Measurements from ENCODE around the gene SETD1A. TPM values are rescaled to one million over a fixed set of nuclear protein-coding genes. Genes with fewer than 3 reads are reported as not detected.

Gene SETD1A
- total RNA-seq, 1 donor from 2014 or later: 33.4 TPM

GRCh38 chr16:30967795-30968194 is 10.2 kb downstream of the SETD1A start:
- TF ChIP-seq CTCF (conservative IDR thresholded peaks at IDR 0.05): no peak
- DNase-seq (ENCODE audit: low read depth, low spot score): no peak
- H3K27ac Mint-ChIP-seq (ENCODE audit: unreplicated experiment): no peak overlapping the region
- no peaks in the 10 kb centered on the region for H3K27me3 Mint-ChIP-seq (ENCODE audit: low read depth)
- H3K4me3 Mint-ChIP-seq: no peak overlapping the region
- no peaks in the 10 kb centered on the region for H3K9me3 Mint-ChIP-seq
- no peaks in the 10 kb centered on the region for H3K4me1 Mint-ChIP-seq
- peaks cover 19% of the 10 kb centered on the region for H3K36me3 Mint-ChIP-seq (ENCODE audit: low read depth)

GRCh38 chr16:30969246-30969842 is 11.8 kb downstream of the SETD1A start:
- Mint-ChIP-seq H3K4me3 (no peak overlapping the region), H3K27me3 (ENCODE audit: low read depth) (no peaks in the 10 kb centered on the region), H3K27ac (ENCODE audit: unreplicated experiment) (no peak overlapping the region), H3K4me1 (no peaks in the 10 kb centered on the region), H3K9me3 (no peaks in the 10 kb centered on the region), H3K36me3 (ENCODE audit: low read depth) (peaks cover 19% of the 10 kb centered on the region)
- no peak for DNase-seq (ENCODE audit: low read depth, low spot score)
- no peak for TF ChIP-seq CTCF (conservative IDR thresholded peaks at IDR 0.05)

GRCh38 chr16:30971298-30971697 is 13.7 kb downstream of the SETD1A start:
- Mint-ChIP-seq H3K4me3 (no peak overlapping the region), H3K27me3 (ENCODE audit: low read depth) (no peaks in the 10 kb centered on the region), H3K36me3 (ENCODE audit: low read depth) (peaks cover 20% of the 10 kb centered on the region), H3K9me3 (no peaks in the 10 kb centered on the region), H3K27ac (ENCODE audit: unreplicated experiment) (no peak overlapping the region), H3K4me1 (no peaks in the 10 kb centered on the region)
- no peak for DNase-seq (ENCODE audit: low read depth, low spot score)
- TF ChIP-seq CTCF (conservative IDR thresholded peaks at IDR 0.05): no peak

- Mint-ChIP-seq H3K27me3 (ENCODE audit: low read depth) (no peaks in the 10 kb centered on the region), H3K4me3 (no peak overlapping the region), H3K9me3 (no peaks in the 10 kb centered on the region), H3K36me3 (ENCODE audit: low read depth) (peaks cover 18% of the 10 kb centered on the region), H3K27ac (ENCODE audit: unreplicated experiment) (no peak overlapping the region), H3K4me1 (no peaks in the 10 kb centered on the region)
- no peak for TF ChIP-seq CTCF (conservative IDR thresholded peaks at IDR 0.05)
- DNase-seq (ENCODE audit: low read depth, low spot score): no peak
Observed at GRCh38 chr16:30972872-30973271, 15.3 kb downstream of the SETD1A start.

- Mint-ChIP-seq H3K9me3 (no peaks in the 10 kb centered on the region), H3K4me1 (no peaks in the 10 kb centered on the region), H3K27me3 (ENCODE audit: low read depth) (no peaks in the 10 kb centered on the region), H3K4me3 (no peak overlapping the region), H3K27ac (ENCODE audit: unreplicated experiment) (no peak overlapping the region), H3K36me3 (ENCODE audit: low read depth) (peaks cover 17% of the 10 kb centered on the region)
- no peak for TF ChIP-seq CTCF (conservative IDR thresholded peaks at IDR 0.05)
- no peak for DNase-seq (ENCODE audit: low read depth, low spot score)
Observed at GRCh38 chr16:30974348-30974747, 16.8 kb downstream of the SETD1A start.
